ENCODE measurements around the gene HSDL2. TPM values are rescaled to one million over a fixed set of nuclear protein-coding genes. Genes with fewer than 3 reads are reported as not detected.

The HSDL2 gene
- total RNA-seq, 4 donors from 2014 or later: 43.0 to 66.5 (median 60.9) TPM

DNA sequence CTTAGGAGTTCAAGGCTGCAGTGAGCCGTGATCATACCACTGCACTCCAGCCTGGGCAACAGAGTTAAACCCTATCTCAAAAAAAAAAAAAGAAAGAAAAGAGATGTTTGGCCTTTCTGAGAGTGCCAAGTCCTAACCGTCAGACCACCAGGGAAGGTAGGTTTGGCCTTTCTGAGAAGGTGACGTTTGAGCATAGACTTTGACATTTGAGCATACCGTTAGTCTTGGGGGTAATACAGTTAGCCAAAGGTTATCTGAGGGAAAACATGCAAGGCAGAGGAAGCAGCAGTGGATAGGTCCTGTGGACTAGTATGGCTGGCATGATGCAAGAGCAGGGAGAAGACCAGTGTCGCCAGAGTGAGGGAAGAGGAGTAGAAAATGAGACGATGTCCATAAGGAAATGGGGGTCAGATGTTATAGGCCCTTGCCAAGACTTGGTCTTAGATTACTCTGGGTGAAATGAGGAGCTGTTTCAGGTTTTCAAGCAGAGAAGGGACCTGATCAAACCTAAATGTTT lies 50.2 kb downstream of the HSDL2 start:
- H3K4me3 ChIP-seq: no peak overlapping the region
- no peak overlapping the region for H3K27ac ChIP-seq
- 84 to 93% methylated on average over 5 to 6 of the region's 6 CpGs for WGBS, 2 donors (ENCODE audit: low coverage in 1 of 2)
- no peaks in the 10 kb centered on the region for H3K9me3 ChIP-seq
- H3K27me3 ChIP-seq: no peaks in the 10 kb centered on the region
- H3K4me1 ChIP-seq: no peaks in the 10 kb centered on the region
- ATAC-seq: no peak
- H3K36me3 ChIP-seq: peaks cover 0 to 57% of the 10 kb centered on the region in 2 donors
- no peak for TF ChIP-seq POLR2A (IDR thresholded peaks at IDR 0.05)
- TF ChIP-seq EP300 (IDR thresholded peaks at IDR 0.05): no peak
- TF ChIP-seq POLR2AphosphoS5 (IDR thresholded peaks at IDR 0.05): no peak
- TF ChIP-seq, protein P1, sequence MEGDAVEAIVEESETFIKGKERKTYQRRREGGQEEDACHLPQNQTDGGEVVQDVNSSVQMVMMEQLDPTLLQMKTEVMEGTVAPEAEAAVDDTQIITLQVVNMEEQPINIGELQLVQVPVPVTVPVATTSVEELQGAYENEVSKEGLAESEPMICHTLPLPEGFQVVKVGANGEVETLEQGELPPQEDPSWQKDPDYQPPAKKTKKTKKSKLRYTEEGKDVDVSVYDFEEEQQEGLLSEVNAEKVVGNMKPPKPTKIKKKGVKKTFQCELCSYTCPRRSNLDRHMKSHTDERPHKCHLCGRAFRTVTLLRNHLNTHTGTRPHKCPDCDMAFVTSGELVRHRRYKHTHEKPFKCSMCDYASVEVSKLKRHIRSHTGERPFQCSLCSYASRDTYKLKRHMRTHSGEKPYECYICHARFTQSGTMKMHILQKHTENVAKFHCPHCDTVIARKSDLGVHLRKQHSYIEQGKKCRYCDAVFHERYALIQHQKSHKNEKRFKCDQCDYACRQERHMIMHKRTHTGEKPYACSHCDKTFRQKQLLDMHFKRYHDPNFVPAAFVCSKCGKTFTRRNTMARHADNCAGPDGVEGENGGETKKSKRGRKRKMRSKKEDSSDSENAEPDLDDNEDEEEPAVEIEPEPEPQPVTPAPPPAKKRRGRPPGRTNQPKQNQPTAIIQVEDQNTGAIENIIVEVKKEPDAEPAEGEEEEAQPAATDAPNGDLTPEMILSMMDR (IDR thresholded peaks at IDR 0.05): no peak

DNA sequence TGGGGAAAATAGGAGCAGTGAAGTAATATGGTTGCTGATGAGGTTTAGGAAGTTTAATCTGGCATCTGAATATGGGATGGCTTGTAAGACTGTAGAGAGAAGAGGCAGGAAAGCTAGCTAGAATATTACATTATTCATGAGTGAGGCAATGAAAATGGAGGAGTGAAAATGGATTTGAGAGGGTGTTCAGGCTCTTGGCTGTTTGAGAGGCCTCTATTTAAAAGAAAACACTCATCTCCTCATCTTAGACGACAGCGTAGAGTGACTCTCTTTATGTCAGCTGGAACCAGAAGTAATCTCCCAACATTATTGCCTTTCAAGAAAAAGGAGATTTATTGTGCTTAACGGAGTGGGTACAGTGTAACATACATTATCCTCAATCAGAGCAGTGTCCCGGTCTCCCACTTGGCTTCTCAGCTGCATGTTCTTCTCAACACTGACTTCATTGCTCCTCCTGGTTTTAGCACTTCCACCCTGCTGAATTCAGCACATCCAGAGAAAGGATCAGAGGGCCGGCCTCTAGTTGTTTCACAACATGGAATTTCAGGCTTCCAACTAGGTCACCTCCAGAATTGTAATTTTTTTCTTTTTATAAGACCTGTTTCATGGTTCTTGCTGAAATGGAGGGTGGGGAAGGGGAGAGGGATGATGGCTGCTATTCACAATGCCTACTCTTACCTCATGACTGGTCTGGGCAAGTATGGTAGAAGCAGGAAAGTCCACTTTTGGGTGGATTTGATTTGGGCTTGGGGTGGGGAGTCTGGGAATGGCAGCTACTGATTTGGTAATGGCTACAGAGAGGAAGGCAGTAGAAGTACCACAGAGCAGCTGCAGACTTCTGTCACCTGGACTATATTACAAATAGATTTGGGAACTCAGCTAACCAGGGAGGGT lies 53.8 kb downstream of the HSDL2 start:
- Histone ChIP-seq H3K9me3 (no peaks in the 10 kb centered on the region), H3K27ac (no peak overlapping the region), H3K36me3 (peaks cover 0 to 51% of the 10 kb centered on the region in 2 donors), H3K27me3 (no peaks in the 10 kb centered on the region), H3K4me3 (no peak overlapping the region), H3K4me1 (no peaks in the 10 kb centered on the region)
- ATAC-seq: no peak
- TF ChIP-seq, protein P1 (IDR thresholded peaks at IDR 0.05): no peak
- TF ChIP-seq EP300 (IDR thresholded peaks at IDR 0.05): no peak
- TF ChIP-seq POLR2AphosphoS5 (IDR thresholded peaks at IDR 0.05): no peak
- no peak for TF ChIP-seq POLR2A (IDR thresholded peaks at IDR 0.05)
- WGBS, 2 donors (ENCODE audit: low coverage in 1 of 2): 70 to 91% methylated on average over 5 of the region's 5 CpGs

DNA sequence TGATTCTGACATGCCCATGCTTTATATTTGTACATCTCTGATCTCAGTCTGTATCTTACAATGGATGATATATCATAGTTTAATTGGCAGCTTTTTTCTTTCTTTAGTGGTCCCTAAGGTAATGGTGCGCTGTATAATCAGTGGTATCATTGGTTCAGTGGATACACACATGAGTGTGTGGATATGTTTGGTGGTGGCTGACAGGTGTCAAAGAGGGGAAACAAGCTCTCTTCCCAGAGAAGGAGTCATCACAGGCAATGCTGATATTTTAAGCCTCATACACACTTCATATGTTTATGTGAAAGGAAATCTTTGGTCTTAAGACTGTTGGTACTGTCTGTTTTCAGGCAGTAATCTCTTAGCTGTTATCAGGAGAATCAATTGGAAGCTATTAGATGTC lies 54.6 kb downstream of the HSDL2 start:
- H3K36me3 ChIP-seq: peaks cover 0 to 49% of the 10 kb centered on the region in 2 donors
- no peaks in the 10 kb centered on the region for H3K9me3 ChIP-seq
- no peak overlapping the region for H3K27ac ChIP-seq
- no peak for ATAC-seq
- no peaks in the 10 kb centered on the region for H3K4me1 ChIP-seq
- H3K27me3 ChIP-seq: no peaks in the 10 kb centered on the region
- TF ChIP-seq POLR2A (IDR thresholded peaks at IDR 0.05) (no peak), POLR2AphosphoS5 (IDR thresholded peaks at IDR 0.05) (no peak), EP300 (IDR thresholded peaks at IDR 0.05) (no peak)
- TF ChIP-seq, protein P1 (IDR thresholded peaks at IDR 0.05): no peak
- H3K4me3 ChIP-seq: no peak overlapping the region
- 88 to 100% methylated on average over 1 of the region's 1 CpG for WGBS, 2 donors (ENCODE audit: low coverage in 1 of 2)

DNA sequence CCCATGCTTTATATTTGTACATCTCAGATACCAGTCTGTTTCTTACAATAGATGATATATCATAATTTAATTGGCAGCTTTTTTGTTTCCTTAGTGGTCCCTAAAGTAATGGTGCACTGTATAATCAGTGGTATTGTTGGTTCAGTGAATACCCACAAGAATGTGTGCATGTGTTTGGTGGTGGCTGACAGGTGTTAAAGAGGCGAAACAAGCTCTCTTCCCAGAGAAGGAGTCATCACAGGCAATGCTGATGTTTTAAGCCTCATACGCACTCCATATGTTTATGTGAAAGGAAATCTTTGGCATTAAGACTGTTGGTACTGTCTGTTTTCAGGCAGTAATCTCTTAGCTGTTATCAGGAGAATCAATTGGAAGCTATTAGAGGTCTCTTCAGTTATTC lies 57.5 kb downstream of the HSDL2 start:
- TF ChIP-seq POLR2A (IDR thresholded peaks at IDR 0.05) (no peak), POLR2AphosphoS5 (IDR thresholded peaks at IDR 0.05) (no peak), EP300 (IDR thresholded peaks at IDR 0.05) (no peak)
- TF ChIP-seq, protein P1 (IDR thresholded peaks at IDR 0.05): no peak
- 100% methylated on average over 2 of the region's 2 CpGs; no CpG with 5 or more reads in 1 of the 2 donors for WGBS, 2 donors (ENCODE audit: low coverage in 1 of 2)
- H3K36me3 ChIP-seq: peaks cover 0 to 46% of the 10 kb centered on the region in 2 donors

More for the DNA sequence above, 57.5 kb downstream of the HSDL2 start:
- ATAC-seq: no peak
- no peaks in the 10 kb centered on the region for H3K4me1 ChIP-seq
- no peaks in the 10 kb centered on the region for H3K9me3 ChIP-seq
- H3K27me3 ChIP-seq: no peaks in the 10 kb centered on the region
- no peak overlapping the region for H3K27ac ChIP-seq
- no peak overlapping the region for H3K4me3 ChIP-seq

All from gastroesophageal sphincter (tissue), 4 donors.